Activated naive CD4-positive, alpha-beta T cell treated with anti-CD3 and anti-CD28 coated beads, Interleukin-2, amount 50 U/mL, for 24 hours (primary cell): ENCODE measurements around the gene SPSB4.

Experiments used
- H3K27ac Mint-ChIP-seq: one replicate; pipeline ENCODE4 v1.8.0; 2021; ENCODE audit warnings: mild to moderate bottlenecking, mixed read lengths
- H3K27me3 Mint-ChIP-seq: one replicate; pipeline ENCODE4 v1.8.0; 2021; ENCODE audit warnings: mixed read lengths
- H3K36me3 Mint-ChIP-seq: one replicate; pipeline ENCODE4 v1.8.0; 2021; ENCODE audit warnings: mixed read lengths
- H3K4me1 Mint-ChIP-seq: one replicate; pipeline ENCODE4 v1.8.0; 2021; ENCODE audit warnings: mixed read lengths
- H3K4me3 Mint-ChIP-seq: one replicate; pipeline ENCODE4 v1.8.0; 2021; ENCODE audit warnings: mild to moderate bottlenecking, mixed read lengths
- H3K9me3 Mint-ChIP-seq: one replicate; pipeline ENCODE4 v1.8.0; 2021; ENCODE audit warnings: mixed read lengths

The SPSB4 gene

DNA sequence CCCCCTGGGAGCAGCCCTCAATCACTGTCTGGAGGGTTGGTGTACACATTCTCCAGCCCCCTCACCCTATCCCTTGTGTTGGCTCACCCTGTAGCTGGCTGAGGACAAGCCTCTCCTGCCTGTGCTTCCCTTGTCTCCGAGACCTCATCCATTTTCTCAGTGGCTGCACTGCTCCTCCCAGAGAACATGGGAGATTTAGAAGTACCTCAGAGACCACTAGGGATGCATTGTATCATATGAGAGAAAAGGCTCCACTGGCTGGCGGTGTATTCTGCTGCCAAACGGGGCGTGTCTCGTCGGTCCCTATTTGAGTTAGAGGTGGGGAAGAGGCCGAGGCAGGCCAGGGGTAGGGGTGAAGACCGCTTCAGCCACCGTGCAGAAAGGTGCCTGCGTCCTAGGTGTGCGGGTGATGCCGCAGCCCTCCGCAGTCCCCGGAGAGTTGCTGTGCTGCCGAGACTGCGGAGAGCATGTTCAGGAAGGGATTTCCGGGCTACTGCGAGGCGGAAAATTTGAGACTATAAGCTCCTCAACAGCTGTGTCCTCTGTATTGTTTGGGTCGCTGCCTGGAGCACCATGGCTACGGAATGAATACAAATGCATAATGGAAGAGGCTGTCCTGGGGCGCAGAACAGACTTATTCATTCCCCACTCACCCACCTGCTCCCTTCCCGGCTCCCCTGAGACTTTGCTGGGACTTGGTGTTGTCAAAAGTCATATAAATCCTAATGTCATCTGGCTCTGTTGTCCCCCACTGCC lies 43.8 kb downstream of the SPSB4 start:
- Mint-ChIP-seq H3K4me1 (no peaks in the 10 kb centered on the region), H3K9me3 (no peaks in the 10 kb centered on the region), H3K4me3 (no peak overlapping the region), H3K27me3 (no peaks in the 10 kb centered on the region), H3K36me3 (peaks cover 2% of the 10 kb centered on the region), H3K27ac (no peak overlapping the region)

DNA sequence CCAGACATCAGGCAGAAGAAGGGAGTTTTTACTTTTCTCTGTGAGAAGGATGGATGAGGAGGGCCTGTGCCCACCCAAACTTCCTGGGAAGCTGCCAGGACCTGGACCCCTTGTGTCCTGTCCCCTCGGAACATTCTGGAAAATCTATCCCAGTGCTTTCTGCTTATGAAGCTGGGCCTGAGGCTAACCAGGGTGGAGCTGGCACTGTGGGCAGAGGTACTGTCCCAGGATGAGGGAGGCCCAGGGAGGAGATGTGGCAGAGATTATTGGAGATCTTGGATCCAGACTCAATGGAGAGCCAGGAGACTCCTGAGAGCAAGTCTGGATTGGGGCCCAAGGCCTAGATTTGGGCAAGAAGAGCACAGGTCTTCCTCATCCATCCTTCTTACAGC lies 44.4 kb downstream of the SPSB4 start:
- no peak overlapping the region for H3K27ac Mint-ChIP-seq
- no peak overlapping the region for H3K4me3 Mint-ChIP-seq
- no peaks in the 10 kb centered on the region for H3K27me3 Mint-ChIP-seq
- H3K4me1 Mint-ChIP-seq, result no peaks in the 10 kb centered on the region
- H3K36me3 Mint-ChIP-seq, result peaks cover 2% of the 10 kb centered on the region
- no peaks in the 10 kb centered on the region for H3K9me3 Mint-ChIP-seq

DNA sequence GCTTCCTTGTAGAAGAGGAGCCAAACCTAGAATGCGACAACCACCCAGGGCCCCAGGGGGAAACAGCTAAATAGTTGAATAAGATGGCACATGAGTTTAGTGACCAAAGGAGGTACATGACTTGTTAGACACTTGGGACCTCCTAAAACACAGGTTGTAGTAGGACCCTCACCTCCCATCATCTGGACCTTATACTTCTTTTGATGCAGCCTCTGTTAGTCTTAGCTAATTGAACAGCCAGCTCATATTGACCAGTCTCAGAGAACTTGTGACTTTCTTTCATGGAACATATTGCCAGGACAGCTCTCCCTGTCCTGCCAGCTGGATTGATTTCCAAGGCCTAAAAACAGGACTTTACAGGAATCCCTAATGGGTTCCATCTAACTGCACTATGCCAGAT lies 45.0 kb downstream of the SPSB4 start:
- no peak overlapping the region for H3K27ac Mint-ChIP-seq
- H3K9me3 Mint-ChIP-seq, result no peaks in the 10 kb centered on the region
- H3K4me3 Mint-ChIP-seq, result no peak overlapping the region
- H3K27me3 Mint-ChIP-seq, result no peaks in the 10 kb centered on the region
- peaks cover 2% of the 10 kb centered on the region for H3K36me3 Mint-ChIP-seq
- H3K4me1 Mint-ChIP-seq, result no peaks in the 10 kb centered on the region

DNA sequence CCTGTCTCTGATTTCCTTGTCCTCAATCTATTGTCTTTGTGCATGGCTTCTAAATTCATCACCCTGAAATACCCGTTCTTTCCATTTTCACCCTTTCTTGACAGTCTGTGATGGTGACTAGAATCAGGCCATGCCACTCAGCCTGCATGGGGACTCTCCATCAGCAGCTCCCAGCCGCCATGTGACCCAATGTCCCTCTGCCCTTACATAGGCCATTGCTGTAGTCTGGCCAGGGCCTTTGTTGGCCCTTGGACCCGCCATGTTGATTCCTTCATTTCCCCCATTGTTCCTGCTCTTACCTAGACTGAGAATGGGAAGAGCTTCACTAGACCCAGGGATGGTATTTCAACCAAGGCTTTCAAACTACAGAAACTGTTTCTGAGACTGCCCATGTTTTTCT lies 45.8 kb downstream of the SPSB4 start:
- no peaks in the 10 kb centered on the region for H3K4me1 Mint-ChIP-seq
- H3K36me3 Mint-ChIP-seq, result peaks cover 2% of the 10 kb centered on the region
- H3K27ac Mint-ChIP-seq, result no peak overlapping the region
- no peaks in the 10 kb centered on the region for H3K9me3 Mint-ChIP-seq
- H3K27me3 Mint-ChIP-seq, result no peaks in the 10 kb centered on the region
- H3K4me3 Mint-ChIP-seq, result no peak overlapping the region

GRCh38 chr3:141100112-141100511 lies 49.0 kb downstream of the SPSB4 start:
- Mint-ChIP-seq H3K9me3 (no peaks in the 10 kb centered on the region), H3K27me3 (no peaks in the 10 kb centered on the region), H3K36me3 (peaks cover 2% of the 10 kb centered on the region), H3K4me1 (no peaks in the 10 kb centered on the region), H3K4me3 (no peak overlapping the region), H3K27ac (no peak overlapping the region)

GRCh38 chr3:141100531-141101320 lies 49.6 kb downstream of the SPSB4 start:
- peaks cover 2% of the 10 kb centered on the region for H3K36me3 Mint-ChIP-seq
- H3K9me3 Mint-ChIP-seq, result no peaks in the 10 kb centered on the region
- H3K27me3 Mint-ChIP-seq, result no peaks in the 10 kb centered on the region
- no peaks in the 10 kb centered on the region for H3K4me1 Mint-ChIP-seq
- no peak overlapping the region for H3K4me3 Mint-ChIP-seq
- no peak overlapping the region for H3K27ac Mint-ChIP-seq

GRCh38 chr3:141102372-141102771 lies 51.2 kb downstream of the SPSB4 start:
- no peaks in the 10 kb centered on the region for H3K9me3 Mint-ChIP-seq
- no peak overlapping the region for H3K27ac Mint-ChIP-seq
- no peak overlapping the region for H3K4me3 Mint-ChIP-seq
- no peaks in the 10 kb centered on the region for H3K27me3 Mint-ChIP-seq
- no peaks in the 10 kb centered on the region for H3K36me3 Mint-ChIP-seq
- no peaks in the 10 kb centered on the region for H3K4me1 Mint-ChIP-seq

DNA sequence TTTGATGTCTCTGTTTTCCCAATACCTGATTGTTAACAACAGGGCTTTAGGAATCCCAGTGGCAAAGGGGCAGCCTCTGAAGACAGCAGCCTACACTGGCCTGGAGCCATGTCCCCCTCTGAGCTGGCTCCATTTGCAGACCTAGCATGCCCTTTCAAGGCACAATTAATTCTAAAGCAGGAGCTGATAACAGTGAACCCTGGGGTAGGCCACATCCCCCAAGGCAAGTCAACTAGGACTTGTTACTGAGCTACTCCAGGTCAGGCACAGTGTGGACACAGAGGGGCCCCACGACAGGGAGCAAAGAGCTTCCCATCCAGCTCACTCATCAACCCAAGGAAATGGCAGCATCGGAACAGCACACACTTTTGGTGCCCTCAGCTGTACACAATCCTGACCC lies 51.9 kb downstream of the SPSB4 start:
- H3K9me3 Mint-ChIP-seq, result no peaks in the 10 kb centered on the region
- no peaks in the 10 kb centered on the region for H3K4me1 Mint-ChIP-seq
- no peak overlapping the region for H3K27ac Mint-ChIP-seq
- H3K27me3 Mint-ChIP-seq, result no peaks in the 10 kb centered on the region
- H3K36me3 Mint-ChIP-seq, result no peaks in the 10 kb centered on the region
- H3K4me3 Mint-ChIP-seq, result no peak overlapping the region

DNA sequence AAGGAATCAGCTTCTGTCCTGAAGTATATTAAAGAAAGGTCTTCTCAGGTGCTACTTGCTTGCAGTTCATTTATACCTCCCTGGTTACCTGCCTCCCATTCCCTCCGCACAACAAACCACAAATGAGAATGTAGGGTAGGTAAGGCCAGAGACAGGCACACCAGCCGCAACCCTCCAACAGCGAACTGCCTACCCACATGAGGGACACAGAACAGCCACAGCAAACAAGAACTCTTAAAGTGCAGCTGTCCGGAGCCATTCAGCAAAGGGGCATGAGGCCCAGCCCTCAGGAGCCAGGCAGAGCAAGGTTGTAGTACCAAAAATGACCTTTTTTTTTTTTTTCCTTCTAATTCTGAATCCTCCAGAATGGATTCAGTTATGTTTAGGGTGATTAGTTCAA lies 52.4 kb downstream of the SPSB4 start:
- Mint-ChIP-seq H3K4me1 (no peaks in the 10 kb centered on the region), H3K4me3 (no peak overlapping the region), H3K27me3 (no peaks in the 10 kb centered on the region), H3K9me3 (no peaks in the 10 kb centered on the region), H3K36me3 (no peaks in the 10 kb centered on the region), H3K27ac (no peak overlapping the region)

DNA sequence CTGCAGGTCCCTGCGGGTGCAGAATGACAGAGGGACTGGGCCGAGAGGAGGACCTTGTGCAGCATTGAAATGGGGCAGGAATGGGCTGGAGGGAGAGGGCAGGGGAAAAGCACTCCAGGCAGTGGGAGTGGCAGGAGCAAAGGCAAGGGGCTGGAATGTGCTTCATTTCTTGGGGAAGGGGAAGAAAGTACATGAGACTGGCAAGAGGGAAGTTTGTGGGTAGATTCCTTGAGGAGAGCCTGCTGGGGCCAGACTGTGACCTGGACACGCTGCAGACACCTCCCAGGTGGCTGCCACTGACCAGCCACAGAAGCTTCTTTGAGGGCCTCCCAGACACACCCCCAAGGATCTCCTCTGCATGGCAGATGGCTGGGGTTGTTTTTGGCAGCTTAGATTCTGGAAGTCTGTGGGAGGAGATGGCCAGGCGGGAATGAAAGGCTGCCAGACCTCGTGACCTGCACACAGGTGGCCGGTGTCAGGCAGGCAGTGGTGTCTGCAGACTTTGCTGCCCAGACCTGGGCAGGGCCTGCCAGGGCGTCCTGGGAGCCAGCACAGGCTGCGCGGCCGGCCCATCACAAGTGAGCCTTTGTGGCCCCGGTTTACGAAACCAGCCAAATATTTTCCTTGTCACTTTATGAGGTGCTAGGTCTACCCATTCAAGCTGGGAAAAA lies 53.1 kb downstream of the SPSB4 start:
- H3K4me1 Mint-ChIP-seq, result no peaks in the 10 kb centered on the region
- no peaks in the 10 kb centered on the region for H3K27me3 Mint-ChIP-seq
- no peaks in the 10 kb centered on the region for H3K9me3 Mint-ChIP-seq
- H3K36me3 Mint-ChIP-seq, result no peaks in the 10 kb centered on the region
- H3K27ac Mint-ChIP-seq, result no peak overlapping the region
- H3K4me3 Mint-ChIP-seq, result no peak overlapping the region

- H3K4me1 Mint-ChIP-seq, result no peaks in the 10 kb centered on the region
- H3K9me3 Mint-ChIP-seq, result no peaks in the 10 kb centered on the region
- H3K27ac Mint-ChIP-seq, result no peak overlapping the region
- no peaks in the 10 kb centered on the region for H3K27me3 Mint-ChIP-seq
- H3K4me3 Mint-ChIP-seq, result no peak overlapping the region
- H3K36me3 Mint-ChIP-seq, result no peaks in the 10 kb centered on the region
Measured at GRCh38 chr3:141105828-141106628, 54.9 kb downstream of the SPSB4 start.

DNA sequence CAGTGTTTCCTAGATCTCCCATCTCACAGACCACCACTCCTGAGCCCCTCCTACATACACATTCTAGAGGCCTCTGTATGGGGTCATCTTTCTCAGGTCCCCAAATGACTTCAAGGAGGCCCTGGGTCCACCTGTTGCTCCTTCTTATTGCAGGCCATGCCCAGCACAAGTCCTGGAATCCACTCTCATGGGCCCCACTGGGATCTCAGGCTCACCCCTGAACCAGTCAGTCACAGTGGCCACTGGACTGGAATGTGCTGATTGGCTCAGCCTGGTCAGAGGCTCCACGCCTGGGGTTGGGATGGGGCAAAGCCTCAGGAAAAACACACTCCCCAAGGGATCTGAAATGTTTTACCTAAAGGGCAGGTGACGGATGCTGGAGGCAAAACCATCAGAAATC lies 55.7 kb downstream of the SPSB4 start:
- Mint-ChIP-seq H3K36me3 (no peaks in the 10 kb centered on the region), H3K4me1 (no peaks in the 10 kb centered on the region), H3K9me3 (no peaks in the 10 kb centered on the region), H3K27me3 (no peaks in the 10 kb centered on the region), H3K4me3 (no peak overlapping the region), H3K27ac (no peak overlapping the region)

- H3K36me3 Mint-ChIP-seq, result no peaks in the 10 kb centered on the region
- H3K4me1 Mint-ChIP-seq, result no peaks in the 10 kb centered on the region
- H3K27ac Mint-ChIP-seq, result no peak overlapping the region
- no peaks in the 10 kb centered on the region for H3K27me3 Mint-ChIP-seq
- no peak overlapping the region for H3K4me3 Mint-ChIP-seq
- no peaks in the 10 kb centered on the region for H3K9me3 Mint-ChIP-seq
Measured at GRCh38 chr3:141108039-141108438, 56.9 kb downstream of the SPSB4 start.

DNA sequence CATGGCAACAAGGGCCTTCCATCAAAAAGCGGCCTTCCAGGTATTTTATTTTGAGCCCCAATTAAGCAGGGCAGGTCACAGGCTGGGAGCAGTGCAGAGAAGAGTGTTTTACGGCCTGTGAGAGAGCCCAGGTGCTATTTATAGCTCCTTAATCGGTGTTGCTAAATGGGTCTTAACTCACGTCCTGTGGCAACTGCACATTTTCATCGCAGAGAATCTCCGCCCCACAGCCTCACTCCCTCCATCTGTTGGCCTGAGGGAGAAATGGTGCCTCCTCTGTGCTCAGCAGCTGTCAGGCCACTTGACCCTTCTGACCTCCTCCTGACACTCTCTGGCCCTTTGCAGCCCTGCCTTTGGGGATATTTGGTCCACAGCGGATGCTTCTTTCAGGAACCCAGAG lies 58.6 kb downstream of the SPSB4 start:
- Mint-ChIP-seq H3K27ac (no peak overlapping the region), H3K4me3 (no peak overlapping the region), H3K4me1 (no peaks in the 10 kb centered on the region), H3K27me3 (peaks cover 2% of the 10 kb centered on the region), H3K36me3 (no peaks in the 10 kb centered on the region), H3K9me3 (no peaks in the 10 kb centered on the region)

GRCh38 chr3:141110322-141110721 lies 59.2 kb downstream of the SPSB4 start:
- Mint-ChIP-seq H3K9me3 (no peaks in the 10 kb centered on the region), H3K27ac (no peak overlapping the region), H3K36me3 (no peaks in the 10 kb centered on the region), H3K4me3 (no peak overlapping the region), H3K27me3 (peaks cover 2% of the 10 kb centered on the region), H3K4me1 (no peaks in the 10 kb centered on the region)
